ENCODE results near the gene LHPP. TPM values are rescaled to one million over a fixed set of nuclear protein-coding genes. Genes with fewer than 3 reads are reported as not detected.

The LHPP gene
- total RNA-seq, 2 donors from 2014 or later, result 4.9 to 9.9 TPM

- no peaks in the 10 kb centered on the region for H3K36me3 ChIP-seq (replicated peaks in 1 of 2; ENCODE audit: insufficient read depth in 1 of 2, low read depth in 2 of 2)
- ATAC-seq, result no peak
- 64 to 74% methylated on average over 3 of the region's 3 CpGs for WGBS, 2 donors
- no peak overlapping the region for H3K27ac ChIP-seq
- no peak overlapping the region for H3K4me3 ChIP-seq
- intact Hi-C loops (cut with DNase I), result no loop called here
- TF ChIP-seq CTCF (IDR thresholded peaks at IDR 0.05) (no peak), POLR2A (IDR thresholded peaks at IDR 0.05) (no peak)
- DNase-seq, result no peak
- H3K27me3 ChIP-seq, result no peaks in the 10 kb centered on the region
- no peaks in the 10 kb centered on the region for H3K4me1 ChIP-seq
- no peaks in the 10 kb centered on the region for H3K9me3 ChIP-seq
Observed at GRCh38 chr10:124473070-124473469, 11.4 kb downstream of the LHPP start.

- Histone ChIP-seq H3K36me3 (replicated peaks in 1 of 2; ENCODE audit: insufficient read depth in 1 of 2, low read depth in 2 of 2) (no peaks in the 10 kb centered on the region), H3K9me3 (no peaks in the 10 kb centered on the region), H3K27me3 (no peaks in the 10 kb centered on the region), H3K27ac (no peak overlapping the region), H3K4me3 (no peak overlapping the region), H3K4me1 (no peaks in the 10 kb centered on the region)
- intact Hi-C loops (cut with DNase I), result no loop called here
- TF ChIP-seq CTCF (IDR thresholded peaks at IDR 0.05) (no peak), POLR2A (IDR thresholded peaks at IDR 0.05) (no peak)
- 80 to 84% methylated on average over 9 of the region's 9 CpGs for WGBS, 2 donors
- no peak for ATAC-seq
- DNase-seq, result no peak
Observed at GRCh38 chr10:124474514-124475070, 13.0 kb downstream of the LHPP start.

- 92% methylated on average over 18 of the region's 23 CpGs; no CpG with 5 or more reads in 1 of the 2 donors for WGBS, 2 donors
- Histone ChIP-seq H3K9me3 (no peaks in the 10 kb centered on the region), H3K4me3 (no peak overlapping the region), H3K4me1 (no peaks in the 10 kb centered on the region), H3K36me3 (replicated peaks in 1 of 2; ENCODE audit: insufficient read depth in 1 of 2, low read depth in 2 of 2) (no peaks in the 10 kb centered on the region), H3K27ac (no peak overlapping the region), H3K27me3 (no peaks in the 10 kb centered on the region)
- intact Hi-C loops (cut with DNase I), result no loop called here
- no peak for DNase-seq
- no peak for ATAC-seq
- no peak for TF ChIP-seq POLR2A (IDR thresholded peaks at IDR 0.05)
- no peak for TF ChIP-seq CTCF (IDR thresholded peaks at IDR 0.05)
Observed at GRCh38 chr10:124476043-124476725, 14.6 kb downstream of the LHPP start.

- Histone ChIP-seq H3K4me3 (no peak overlapping the region), H3K4me1 (no peaks in the 10 kb centered on the region), H3K9me3 (no peaks in the 10 kb centered on the region), H3K27ac (no peak overlapping the region), H3K36me3 (replicated peaks in 1 of 2; ENCODE audit: insufficient read depth in 1 of 2, low read depth in 2 of 2) (no peaks in the 10 kb centered on the region), H3K27me3 (no peaks in the 10 kb centered on the region)
- intact Hi-C loops (cut with DNase I), result no loop called here
- WGBS, 2 donors, result 67 to 76% methylated on average over 8 to 9 of the region's 11 CpGs
- no peak for TF ChIP-seq POLR2A (IDR thresholded peaks at IDR 0.05)
- no peak for TF ChIP-seq CTCF (IDR thresholded peaks at IDR 0.05)
- DNase-seq, result no peak
- no peak for ATAC-seq
Observed at GRCh38 chr10:124477614-124478363, 16.2 kb downstream of the LHPP start.
